ENCODE results near the gene OR2B6. TPM values are rescaled to one million over a fixed set of nuclear protein-coding genes. Genes with fewer than 3 reads are reported as not detected.

The OR2B6 gene
- 0.15 to 0.23 TPM (median 0.19 TPM) in 3 of 5 replicates, not detected in the others for total RNA-seq (2022; extraction: Qiagen RNA extraction; ENCODE audit: low read depth)

DNA sequence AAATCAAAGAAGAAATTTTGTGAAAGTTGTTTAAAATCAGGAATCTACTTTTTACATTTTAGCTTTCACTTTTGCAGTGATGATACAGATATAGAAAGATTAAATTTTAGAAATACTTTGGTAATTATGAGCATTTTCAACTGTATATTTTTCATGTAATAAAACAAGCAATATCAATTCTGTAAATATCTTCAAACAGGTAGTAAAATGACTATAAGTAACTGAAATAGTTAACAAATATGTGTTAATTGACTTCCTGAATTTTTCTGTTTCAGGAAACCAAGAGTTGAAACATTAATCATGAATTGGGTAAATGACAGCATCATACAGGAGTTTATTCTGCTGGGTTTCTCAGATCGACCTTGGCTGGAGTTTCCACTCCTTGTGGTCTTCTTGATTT lies at the start of gene OR2B6:
OR2B6 (plus strand) TSS at position 301 of the 400 bp plus-strand sequence; CDS start at position 301, 0 bp downstream.

GRCh38 chr6:27911956-27912446 lies 45.0 kb upstream of the OR2B6 start, which contains the start of gene OR2B2:
Gene OR2B2, minus strand, starts transcription at chr6:27912396. Its CDS starts 77 bp downstream, at chr6:27912319.

Other genes with a start within 250 kb of the OR2B6 start
- gene OR2B2, start 44.8 kb upstream of the OR2B6 start, total RNA-seq (2022; extraction: Qiagen RNA extraction; ENCODE audit: low read depth): not detected in 5 replicates
- 1.1 to 1.4 TPM (median 1.3 TPM) in 5 replicates for gene ZNF165, start 123.3 kb downstream of the OR2B6 start, total RNA-seq (2022; extraction: Qiagen RNA extraction; ENCODE audit: low read depth)
- 3.9 to 4.5 TPM (median 4.0 TPM) in 5 replicates for gene ZSCAN16, start 167.4 kb downstream of the OR2B6 start, total RNA-seq (2022; extraction: Qiagen RNA extraction; ENCODE audit: low read depth)
- gene ZKSCAN8, start 184.6 kb downstream of the OR2B6 start, total RNA-seq (2022; extraction: Qiagen RNA extraction; ENCODE audit: low read depth): 4.0 to 6.0 TPM (median 5.4 TPM) in 5 replicates

Data from A549 treated with CpdA at 1 μM for 4 hours (cell line).